RWPE2 (cell line): ENCODE measurements around the gene SDCCAG8.

Experiments used
- ATAC-seq: fragments of 200-7000 bp; cut with Tn5 transposase; 3 replicates; pipeline ENCODE4 v1.9.1; 2021; ENCODE audit warnings: low read depth
- DNase-seq: peaks from one replicate; pipeline ENCODE4 v3.0.0-alpha.2; 2020; ENCODE audit warnings: low spot score
- H3K27ac ChIP-seq: fragments of 450-650 bp; 2 replicates; pipeline ENCODE4 v1.5.1; 2017; ENCODE audit warnings: mild to moderate bottlenecking; ENCODE audit not compliant: poor library complexity, severe bottlenecking
- H3K27me3 ChIP-seq: fragments of 250-450 bp; sonication (Bioruptor Pico); 2 replicates; pipeline ENCODE4 v1.5.1; 2021; ENCODE audit warnings: mild to moderate bottlenecking, moderate library complexity; ENCODE audit not compliant: insufficient read depth, poor library complexity, severe bottlenecking
- H3K36me3 ChIP-seq: fragments of 250-450 bp; sonication (Bioruptor Pico); 2 replicates; pipeline ENCODE4 v1.5.1; 2020; ENCODE audit warnings: low read depth, mild to moderate bottlenecking, moderate library complexity
- H3K4me1 ChIP-seq: fragments of 250-450 bp; sonication (Bioruptor Pico); 2 replicates; pipeline ENCODE4 v1.5.1; 2021; ENCODE audit warnings: mild to moderate bottlenecking, moderate library complexity; ENCODE audit not compliant: insufficient read depth, poor library complexity, severe bottlenecking
- H3K4me3 ChIP-seq: fragments of 250-450 bp; sonication (Bioruptor Pico); 2 replicates; pipeline ENCODE4 v1.5.1; 2021; ENCODE audit warnings: mild to moderate bottlenecking, moderate library complexity; ENCODE audit not compliant: severe bottlenecking
- H3K9me3 ChIP-seq: fragments of 250-450 bp; sonication (Bioruptor Pico); 2 replicates; pipeline ENCODE4 v1.5.1; 2021; ENCODE audit warnings: mild to moderate bottlenecking, moderate library complexity; ENCODE audit not compliant: severe bottlenecking
- CTCF ChIP-seq: fragments of 450-650 bp; IDR thresholded peaks from one replicate; pipeline ENCODE4 v1.5.1; 2017; ENCODE audit warnings: mild to moderate bottlenecking, moderate library complexity; ENCODE audit not compliant: poor library complexity, severe bottlenecking

The SDCCAG8 gene

GRCh38 chr1:243273945-243274344 lies 18.1 kb downstream of the SDCCAG8 start:
- no peaks in the 10 kb centered on the region for H3K27me3 ChIP-seq
- peaks cover 79% of the 10 kb centered on the region for H3K36me3 ChIP-seq
- H3K27ac ChIP-seq = no peak overlapping the region
- TF ChIP-seq CTCF = no peak
- ATAC-seq (no peak), DNase-seq (no peak)
- no peak overlapping the region for H3K4me3 ChIP-seq
- H3K9me3 ChIP-seq = no peaks in the 10 kb centered on the region
- H3K4me1 ChIP-seq = peaks cover 6% of the 10 kb centered on the region

GRCh38 chr1:243275316-243275715 lies 19.5 kb downstream of the SDCCAG8 start:
- no peaks in the 10 kb centered on the region for H3K9me3 ChIP-seq
- no peaks in the 10 kb centered on the region for H3K27me3 ChIP-seq
- peaks cover 74% of the 10 kb centered on the region for H3K36me3 ChIP-seq
- ATAC-seq (no peak), DNase-seq (no peak)
- no peak overlapping the region for H3K4me3 ChIP-seq
- TF ChIP-seq CTCF = no peak
- no peaks in the 10 kb centered on the region for H3K4me1 ChIP-seq
- H3K27ac ChIP-seq = no peak overlapping the region

GRCh38 chr1:243280571-243281129 lies 24.8 kb downstream of the SDCCAG8 start:
- no peak for TF ChIP-seq CTCF
- H3K4me3 ChIP-seq = no peak overlapping the region
- no peaks in the 10 kb centered on the region for H3K9me3 ChIP-seq
- ATAC-seq = no peak
- no peak overlapping the region for H3K27ac ChIP-seq
- H3K27me3 ChIP-seq = no peaks in the 10 kb centered on the region
- H3K4me1 ChIP-seq = no peaks in the 10 kb centered on the region
- H3K36me3 ChIP-seq = peaks cover 38% of the 10 kb centered on the region
- no peak for DNase-seq

GRCh38 chr1:243281672-243282071 lies 25.8 kb downstream of the SDCCAG8 start:
- H3K4me1 ChIP-seq = peaks cover 4% of the 10 kb centered on the region
- DNase-seq (no peak), ATAC-seq (no peak)
- no peaks in the 10 kb centered on the region for H3K9me3 ChIP-seq
- no peak for TF ChIP-seq CTCF
- H3K27me3 ChIP-seq = no peaks in the 10 kb centered on the region
- H3K36me3 ChIP-seq = peaks cover 41% of the 10 kb centered on the region
- H3K27ac ChIP-seq = no peak overlapping the region
- no peak overlapping the region for H3K4me3 ChIP-seq

GRCh38 chr1:243286409-243287122 lies 30.7 kb downstream of the SDCCAG8 start:
- no peak for TF ChIP-seq CTCF
- no peaks in the 10 kb centered on the region for H3K27me3 ChIP-seq
- no peaks in the 10 kb centered on the region for H3K9me3 ChIP-seq
- H3K4me3 ChIP-seq = no peak overlapping the region
- peaks cover 22% of the 10 kb centered on the region for H3K4me1 ChIP-seq
- ATAC-seq (no peak), DNase-seq (no peak)
- H3K27ac ChIP-seq = peak overlapping the region; percentile 93
- peaks cover 34% of the 10 kb centered on the region for H3K36me3 ChIP-seq
